KOPT-K1 (cell line): Measurements from ENCODE around the gene ST3GAL3.

Experiments used
- H3K27ac ChIP-seq: fragments of 200-600 bp; sonication (generic); 2 replicates; pipeline ENCODE4 v1.5.1; 2016; ENCODE audit warnings: antibody characterized with exemption, mild to moderate bottlenecking, low read depth, low read length; ENCODE audit not compliant: poor library complexity, severe bottlenecking
- H3K36me3 ChIP-seq: fragments of 200-600 bp; sonication (generic); 2 replicates; pipeline ENCODE4 v1.5.1; 2017; ENCODE audit warnings: antibody characterized with exemption, mild to moderate bottlenecking, low read length, moderate library complexity; ENCODE audit not compliant: insufficient read depth
- H3K9me3 ChIP-seq: fragments of 200-600 bp; sonication (generic); 2 replicates; pipeline ENCODE4 v1.5.1; 2017; ENCODE audit warnings: antibody characterized with exemption, low read length, mild to moderate bottlenecking; ENCODE audit not compliant: insufficient read depth, poor library complexity, severe bottlenecking

ST3GAL3 gene

DNA sequence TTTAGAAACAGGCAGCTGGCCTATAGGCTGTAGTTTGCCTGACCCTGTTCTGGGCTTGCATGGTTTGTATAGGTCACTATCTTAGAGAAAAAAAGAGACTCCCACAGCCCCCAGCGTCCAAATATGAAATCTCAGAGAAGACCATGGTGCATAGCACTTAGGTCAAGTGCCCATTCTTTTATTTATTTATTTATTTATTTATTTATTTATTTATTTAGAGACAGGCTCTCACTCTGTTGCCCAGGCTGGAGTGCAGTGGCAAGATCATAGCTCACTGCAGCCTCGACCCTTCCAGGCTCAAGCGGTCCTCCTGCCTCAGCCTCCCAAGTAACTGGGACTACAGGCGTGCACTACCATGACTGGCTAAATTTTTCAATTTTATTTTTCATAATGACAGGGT is 175.4 kb downstream of the ST3GAL3 start:
- no peaks in the 10 kb centered on the region for H3K36me3 ChIP-seq
- no peaks in the 10 kb centered on the region for H3K9me3 ChIP-seq
- H3K27ac ChIP-seq, result no peak overlapping the region

DNA sequence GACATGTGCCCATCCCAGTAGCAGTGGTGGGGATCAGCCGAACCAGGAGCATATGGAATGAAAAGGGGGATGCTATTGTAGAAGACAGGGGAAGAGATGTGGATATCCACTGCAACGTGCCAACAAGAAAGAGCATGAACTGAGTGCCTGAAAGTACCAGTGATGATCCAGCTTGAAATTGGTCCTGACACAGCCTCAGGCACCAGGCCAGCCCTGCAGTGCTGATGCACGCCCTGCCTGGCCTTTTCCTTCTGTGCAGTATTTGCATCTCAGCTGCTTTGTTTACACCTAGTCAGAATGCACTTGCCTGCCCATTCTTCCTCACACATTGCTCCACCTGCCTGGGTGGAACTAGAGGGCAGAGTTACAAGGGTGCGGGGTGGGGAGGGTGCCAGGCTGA is 176.0 kb downstream of the ST3GAL3 start:
- Histone ChIP-seq H3K9me3 (no peaks in the 10 kb centered on the region), H3K36me3 (no peaks in the 10 kb centered on the region), H3K27ac (no peak overlapping the region)

DNA sequence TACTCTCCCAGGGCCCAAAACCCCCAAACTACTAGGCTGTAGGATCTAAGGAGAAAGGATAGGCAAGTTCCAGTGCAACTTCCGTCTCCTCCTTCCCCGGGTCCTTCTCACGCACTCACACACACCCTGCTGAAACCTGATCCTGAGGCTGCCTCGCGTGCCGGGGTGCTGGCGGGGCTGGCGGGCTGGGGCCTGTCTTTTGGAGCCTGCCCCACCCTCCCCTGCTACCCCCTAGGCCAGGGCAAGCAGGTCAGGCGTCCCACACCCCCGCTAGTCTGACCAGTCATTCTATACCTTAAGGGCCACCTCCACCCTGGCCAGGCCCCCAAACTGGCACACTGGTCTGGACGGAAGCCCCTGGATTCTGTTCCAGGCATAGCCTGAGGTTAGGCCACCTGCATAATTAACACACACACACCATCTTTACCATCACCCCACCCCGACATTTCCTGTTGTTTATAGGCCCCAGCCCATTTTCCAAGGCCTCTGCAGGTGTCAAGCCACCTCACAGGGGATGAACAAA is 178.0 kb downstream of the ST3GAL3 start:
- Histone ChIP-seq H3K9me3 (no peaks in the 10 kb centered on the region), H3K27ac (peak overlapping the region; percentile 39), H3K36me3 (no peaks in the 10 kb centered on the region)

DNA sequence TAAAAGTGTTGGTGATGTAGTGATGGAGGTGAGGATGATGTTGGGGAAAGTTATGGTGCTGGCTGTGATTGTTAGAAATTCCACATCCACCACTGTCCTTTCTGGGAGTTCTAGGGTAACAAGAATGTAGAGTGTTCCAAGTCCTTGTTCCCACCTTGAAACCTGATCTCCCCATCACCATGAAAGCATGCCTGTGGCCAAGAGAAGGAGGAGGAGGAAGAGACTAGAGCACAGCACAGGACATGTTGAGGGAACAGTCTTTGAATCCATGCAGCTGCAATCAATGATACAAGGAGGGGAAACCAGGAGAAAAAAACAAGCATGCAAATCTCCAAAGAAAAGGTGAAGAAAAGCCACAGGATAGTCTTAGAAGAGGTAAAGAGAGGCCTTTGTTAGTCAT is 180.4 kb downstream of the ST3GAL3 start:
- Histone ChIP-seq H3K27ac (no peak overlapping the region), H3K36me3 (no peaks in the 10 kb centered on the region), H3K9me3 (no peaks in the 10 kb centered on the region)

DNA sequence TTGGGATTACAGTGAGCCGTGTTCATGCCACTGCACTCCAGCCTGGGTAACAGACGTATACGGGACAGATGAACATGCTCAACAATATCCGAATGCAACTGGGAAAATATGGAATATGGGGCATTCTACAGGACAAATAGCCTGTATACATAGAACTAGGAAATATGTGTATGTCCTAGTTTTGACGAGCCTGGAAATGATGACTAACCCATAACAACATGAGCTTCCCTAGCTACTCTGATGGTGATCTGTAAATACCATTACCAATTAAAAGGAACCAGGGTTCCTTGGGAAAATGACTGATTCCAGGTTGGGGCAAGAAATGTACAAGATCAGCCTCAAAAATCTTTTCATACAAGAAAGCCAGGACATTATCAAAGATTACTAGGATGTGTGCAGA is 183.5 kb downstream of the ST3GAL3 start:
- H3K27ac ChIP-seq, result no peak overlapping the region

DNA sequence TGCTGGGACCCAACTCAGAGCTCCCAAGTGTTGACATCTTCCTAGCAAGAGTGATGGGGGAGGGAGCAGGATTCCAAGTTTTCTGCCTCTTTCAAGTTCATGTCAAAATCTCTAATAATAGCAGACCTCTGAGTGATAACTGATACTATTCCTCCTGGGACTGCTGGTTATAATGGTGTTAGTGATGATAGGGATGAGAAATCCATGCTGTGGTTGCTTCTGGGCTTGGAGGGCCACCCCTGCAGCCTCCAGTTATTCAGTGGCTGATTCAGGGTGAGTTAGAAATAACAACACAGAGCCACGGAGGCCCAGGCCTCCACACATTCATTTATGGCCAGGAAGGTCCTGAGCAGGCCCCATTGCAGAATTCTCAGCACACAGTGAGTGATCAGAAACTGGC is 185.7 kb downstream of the ST3GAL3 start:
- Histone ChIP-seq H3K9me3 (no peaks in the 10 kb centered on the region), H3K36me3 (peaks cover 21% of the 10 kb centered on the region; the same call in 1 of the 2 replicates), H3K27ac (no peak overlapping the region)

More for the DNA sequence above, 183.5 kb downstream of the ST3GAL3 start:
- Histone ChIP-seq H3K36me3 (peaks cover 14% of the 10 kb centered on the region; the same call in 1 of the 2 replicates), H3K9me3 (no peaks in the 10 kb centered on the region)

DNA sequence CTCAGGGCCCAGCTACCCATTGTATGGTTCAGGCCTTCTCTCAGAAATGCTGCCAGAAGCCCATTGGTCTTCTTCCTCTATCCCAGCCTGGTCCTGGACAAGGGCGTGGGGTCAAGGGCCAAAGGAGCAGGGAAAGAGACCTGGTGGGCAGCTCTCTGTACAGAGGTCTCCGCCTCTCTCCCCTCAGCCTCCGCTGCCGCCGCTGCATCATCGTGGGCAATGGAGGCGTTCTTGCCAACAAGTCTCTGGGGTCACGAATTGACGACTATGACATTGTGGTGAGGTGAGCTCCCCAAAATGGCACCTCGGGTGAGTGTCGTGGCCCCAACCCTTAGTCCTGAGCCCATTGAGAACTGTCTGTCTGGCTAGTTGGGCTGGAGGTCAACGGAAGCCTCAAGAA is 191.6 kb downstream of the ST3GAL3 start:
- peaks cover 50% of the 10 kb centered on the region; the same call in 1 of the 2 replicates for H3K36me3 ChIP-seq
- no peaks in the 10 kb centered on the region for H3K9me3 ChIP-seq
- H3K27ac ChIP-seq, result no peak overlapping the region

DNA sequence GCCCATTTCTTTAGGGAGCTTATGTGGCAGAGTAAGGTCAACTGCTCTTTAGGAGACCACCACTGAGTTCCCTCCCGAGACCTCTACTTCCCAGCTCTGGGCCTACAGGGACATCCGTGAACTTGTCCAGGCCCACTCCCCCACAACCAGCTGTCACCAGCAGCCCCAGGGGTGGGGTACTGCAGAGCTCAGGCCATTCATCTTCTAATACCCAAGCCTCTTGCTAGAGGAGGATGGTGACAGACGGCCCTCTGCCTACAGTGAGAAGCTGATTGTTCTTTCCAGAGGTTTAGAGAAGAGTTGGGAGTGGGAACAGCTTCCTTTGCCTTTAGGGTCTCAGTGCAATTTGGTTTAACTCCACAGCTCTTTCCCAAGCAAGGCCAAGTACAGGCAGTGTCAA is 193.1 kb downstream of the ST3GAL3 start:
- no peak overlapping the region for H3K27ac ChIP-seq
- no peaks in the 10 kb centered on the region for H3K9me3 ChIP-seq
- H3K36me3 ChIP-seq, result peaks cover 38% of the 10 kb centered on the region; the same call in 1 of the 2 replicates

DNA sequence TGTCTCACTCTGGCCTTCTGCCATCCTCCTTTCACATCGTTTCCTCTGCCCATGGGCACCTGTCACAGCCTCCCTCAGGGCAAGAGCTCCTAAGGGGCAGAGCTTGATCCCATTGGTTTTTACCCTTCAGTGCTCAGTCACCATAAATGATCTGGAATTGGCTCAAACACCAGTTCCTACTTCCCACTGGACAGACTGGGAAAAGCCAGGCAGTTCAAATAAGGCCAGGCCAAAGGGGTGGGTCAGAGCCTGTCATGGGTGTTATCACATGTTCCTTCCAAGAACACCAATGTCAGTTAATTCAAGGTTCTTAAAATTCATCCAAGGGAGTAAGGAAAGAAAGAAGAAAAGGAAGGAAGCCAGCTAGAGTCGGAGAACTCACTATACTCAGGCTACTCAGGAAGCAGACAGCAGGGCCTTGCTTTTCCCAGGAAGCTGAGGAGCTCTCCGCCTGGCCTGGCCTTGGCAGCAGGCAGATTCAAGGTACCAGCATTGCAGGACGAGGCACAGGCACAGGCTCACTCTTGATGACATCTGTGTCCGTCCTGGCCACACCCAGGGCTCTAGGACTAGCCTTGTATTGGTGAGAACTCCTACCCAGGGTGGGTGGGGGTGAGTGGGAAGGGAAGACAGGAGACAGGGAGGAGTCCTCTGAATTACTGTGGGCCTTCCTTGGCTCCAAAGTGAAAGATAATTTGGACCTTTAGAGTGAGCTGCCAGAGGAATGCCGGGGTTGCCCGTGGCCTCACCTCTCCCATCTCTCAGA is 194.0 kb downstream of the ST3GAL3 start:
- H3K36me3 ChIP-seq, result peaks cover 38% of the 10 kb centered on the region; the same call in 1 of the 2 replicates
- no peaks in the 10 kb centered on the region for H3K9me3 ChIP-seq
- H3K27ac ChIP-seq, result no peak overlapping the region

DNA sequence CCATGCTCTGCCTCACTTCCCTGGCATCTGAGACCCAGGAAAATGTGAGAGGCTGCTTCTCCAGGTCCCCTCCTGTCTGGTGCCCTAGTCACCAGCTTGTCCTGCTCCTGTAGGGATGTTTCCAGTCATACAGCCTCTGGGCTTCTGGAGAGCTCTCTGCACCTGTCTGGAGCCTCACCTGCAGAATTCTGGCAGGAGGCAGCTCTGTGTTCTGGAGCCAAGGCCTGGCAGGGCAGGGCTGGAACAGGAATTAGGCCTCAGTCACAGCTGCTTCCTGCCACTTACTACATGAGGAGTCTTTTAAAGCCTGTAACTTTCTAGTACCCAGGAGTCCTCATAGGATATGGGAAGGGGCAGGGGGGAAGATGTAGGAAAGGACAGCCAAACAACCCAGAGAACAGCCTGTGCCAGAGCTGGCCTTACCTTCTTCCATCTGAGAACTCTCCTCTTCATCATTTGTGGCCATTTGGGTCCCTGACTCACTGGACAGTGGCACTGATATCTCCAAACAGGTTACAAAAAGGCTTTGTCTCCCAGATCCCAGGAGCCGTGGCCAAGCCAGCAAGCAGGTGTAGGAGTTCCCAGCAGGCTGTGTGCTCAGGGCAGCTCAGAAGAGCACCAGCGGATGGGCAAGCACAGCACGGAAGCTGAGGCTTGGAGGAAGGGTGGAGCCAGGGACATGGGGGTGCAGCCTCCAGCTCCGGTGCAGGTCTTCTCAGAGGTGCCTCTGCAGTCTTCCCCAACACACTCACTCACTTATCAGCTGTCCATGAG is 194.9 kb downstream of the ST3GAL3 start:
- H3K9me3 ChIP-seq, result no peaks in the 10 kb centered on the region
- peaks cover 35% of the 10 kb centered on the region; the same call in 1 of the 2 replicates for H3K36me3 ChIP-seq
- H3K27ac ChIP-seq, result no peak overlapping the region

DNA sequence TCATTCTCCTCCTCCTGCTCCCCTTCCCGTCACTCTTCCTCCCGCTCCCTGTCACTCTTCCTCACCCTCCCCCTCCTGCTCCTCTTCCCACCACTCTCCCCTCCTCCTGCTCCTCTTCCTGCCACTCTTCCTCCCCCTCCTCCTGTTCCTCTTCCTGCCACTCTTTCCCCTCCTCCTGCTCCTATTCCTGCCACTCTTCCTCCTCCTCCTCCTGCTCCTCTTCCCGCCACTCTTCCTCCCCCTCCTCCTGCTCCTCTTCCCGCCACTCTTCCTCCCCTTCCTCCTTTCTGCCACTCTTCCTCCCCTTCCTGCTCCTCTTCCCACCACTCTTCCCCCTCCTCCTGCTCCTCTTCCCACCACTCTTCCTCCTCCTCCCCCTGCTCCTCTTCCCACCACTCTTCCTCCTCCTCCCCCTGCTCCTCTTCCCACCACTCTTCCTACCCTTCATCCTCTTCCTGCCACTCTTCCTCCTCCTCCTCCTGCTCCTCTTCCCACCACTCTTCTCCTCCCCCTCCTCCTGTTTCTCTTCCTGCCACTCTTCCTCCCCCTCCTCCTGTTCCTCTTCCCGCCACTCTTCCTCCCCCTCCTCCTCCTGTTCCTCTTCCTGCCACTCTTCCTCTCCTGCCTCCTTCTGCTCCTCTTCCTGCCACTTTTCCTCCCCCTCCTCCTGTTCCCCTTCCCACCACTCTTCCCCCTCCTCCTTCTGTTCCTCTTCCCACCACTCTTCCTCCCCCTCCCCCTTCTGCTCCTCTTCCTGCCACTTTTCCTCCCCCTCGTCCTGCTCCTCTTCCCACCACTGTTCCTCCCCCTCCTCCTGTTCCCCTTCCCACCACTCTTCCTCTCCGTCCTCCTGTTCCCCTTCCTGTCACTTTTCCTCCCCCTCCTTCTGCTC is 197.6 kb downstream of the ST3GAL3 start:
- Histone ChIP-seq H3K27ac (no peak overlapping the region), H3K9me3 (no peaks in the 10 kb centered on the region)

DNA sequence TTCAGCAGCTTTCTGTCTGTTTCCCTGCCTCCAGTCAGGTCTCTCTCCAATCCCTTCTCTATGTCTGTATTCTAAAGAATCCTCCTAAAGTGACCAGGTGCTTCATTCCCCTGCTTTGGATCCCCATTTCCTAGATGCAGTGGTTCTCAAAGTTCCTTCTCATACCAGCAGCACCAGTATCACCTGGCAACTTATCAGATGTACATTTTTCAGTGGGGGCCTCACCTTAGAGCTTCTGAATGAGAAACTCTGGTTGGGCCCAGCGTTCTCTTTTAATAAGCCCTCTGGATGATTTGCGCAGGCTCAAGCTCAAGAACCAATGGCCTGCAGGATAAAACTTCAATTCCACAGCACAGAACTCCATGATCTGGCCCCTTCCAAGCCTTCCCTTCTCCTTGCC is 200.9 kb downstream of the ST3GAL3 start:
- Histone ChIP-seq H3K36me3 (no peaks in the 10 kb centered on the region; the same call in 1 of the 2 replicates), H3K9me3 (no peaks in the 10 kb centered on the region), H3K27ac (no peak overlapping the region)

More for the DNA sequence above, 197.6 kb downstream of the ST3GAL3 start:
- peaks cover 13% of the 10 kb centered on the region; the same call in 1 of the 2 replicates for H3K36me3 ChIP-seq

DNA sequence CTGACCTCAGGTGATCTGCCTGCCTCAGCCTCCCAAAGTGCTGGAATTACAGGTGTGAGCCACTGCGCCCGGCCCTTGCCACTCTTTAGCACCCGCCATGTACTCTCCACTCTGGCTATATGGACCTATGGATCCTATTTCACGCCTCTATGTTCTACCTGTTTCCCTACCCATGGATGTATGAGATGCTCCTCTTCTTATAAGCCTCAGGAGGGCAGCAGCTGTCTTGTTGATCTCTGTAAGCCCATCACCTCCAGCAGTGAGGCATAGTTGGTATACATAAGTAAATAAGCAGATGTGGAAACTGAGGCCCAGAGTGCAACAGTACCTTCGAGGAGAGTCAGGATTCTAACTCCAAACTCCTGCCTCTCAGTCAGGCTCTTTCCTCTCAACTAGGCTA is 201.5 kb downstream of the ST3GAL3 start:
- Histone ChIP-seq H3K27ac (no peak overlapping the region), H3K36me3 (no peaks in the 10 kb centered on the region; the same call in 1 of the 2 replicates), H3K9me3 (no peaks in the 10 kb centered on the region)

DNA sequence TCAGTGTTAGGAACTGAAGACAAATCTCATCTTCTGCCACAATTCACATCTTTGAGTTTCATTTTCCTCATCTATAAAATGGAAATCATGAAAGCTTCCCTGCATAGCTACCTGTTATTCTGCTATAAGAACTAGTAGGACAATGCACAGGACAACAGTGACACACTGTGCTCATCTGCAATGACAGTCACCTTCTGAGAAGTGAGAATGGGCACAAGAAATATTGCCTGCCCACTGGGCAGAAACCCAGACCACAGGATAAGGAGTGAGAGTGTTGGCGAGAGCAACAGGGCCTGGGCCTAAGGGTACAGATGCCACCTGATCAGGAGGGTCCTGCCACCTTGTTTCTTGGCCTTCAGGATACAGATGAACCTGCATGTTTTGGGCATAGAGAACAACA is 203.0 kb downstream of the ST3GAL3 start:
- Histone ChIP-seq H3K9me3 (no peaks in the 10 kb centered on the region), H3K36me3 (no peaks in the 10 kb centered on the region; the same call in 1 of the 2 replicates), H3K27ac (no peak overlapping the region)
